HUES48 (cell line): Measurements from ENCODE around the gene SIRPG.

Source experiments
- H3K27ac ChIP-seq: one replicate; pipeline ENCODE4 v1.7.0; 2013; ENCODE audit warnings: low read depth, low read length, inconsistent platforms
- H3K27me3 ChIP-seq: 2 replicates; pipeline ENCODE4 v1.6.1; 2013; ENCODE audit warnings: mild to moderate bottlenecking, low read length; ENCODE audit not compliant: control insufficient read depth, insufficient read depth
- H3K36me3 ChIP-seq: 2 replicates; pipeline ENCODE4 v1.6.1; 2013; ENCODE audit warnings: low read length; ENCODE audit not compliant: control insufficient read depth, insufficient read depth
- H3K4me1 ChIP-seq: 2 replicates; pipeline ENCODE4 v1.6.1; 2013; ENCODE audit warnings: mild to moderate bottlenecking, low read length; ENCODE audit not compliant: control insufficient read depth, insufficient read depth
- H3K4me3 ChIP-seq: 2 replicates; pipeline ENCODE4 v1.5.1; 2013; ENCODE audit warnings: mild to moderate bottlenecking, low read depth, low read length
- H3K9ac ChIP-seq: 2 replicates; pipeline ENCODE4 v1.6.1; 2013; ENCODE audit warnings: mild to moderate bottlenecking, low read depth, low read length, moderate library complexity
- H3K9me3 ChIP-seq: 2 replicates; pipeline ENCODE4 v1.6.1; 2013; ENCODE audit warnings: low read length; ENCODE audit not compliant: control insufficient read depth, insufficient read depth

SIRPG gene

DNA sequence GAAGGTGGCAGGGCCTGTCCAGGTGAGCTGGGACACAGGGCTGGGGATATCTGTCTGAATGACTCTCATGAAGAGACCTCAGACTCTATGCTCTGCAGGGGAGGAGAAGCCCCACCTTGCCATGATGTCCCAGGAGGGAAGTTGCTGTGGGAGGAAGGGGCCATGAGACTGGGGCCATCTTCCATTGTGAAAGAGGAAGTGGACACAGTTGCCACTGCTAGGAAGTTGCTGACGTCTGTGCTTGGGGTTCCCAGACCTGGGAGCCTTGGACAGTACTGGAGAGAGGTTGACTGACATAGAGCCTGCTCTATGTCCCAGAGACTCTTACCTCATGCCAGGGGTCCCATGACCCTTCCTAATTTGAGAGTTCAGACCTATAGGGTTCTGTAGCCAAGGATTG is 62.2 kb downstream of the SIRPG start:
- H3K27me3 ChIP-seq, result no peaks in the 10 kb centered on the region
- H3K27ac ChIP-seq, result no peak overlapping the region
- H3K4me3 ChIP-seq, result no peak overlapping the region
- no peak overlapping the region for H3K9ac ChIP-seq
- no peaks in the 10 kb centered on the region for H3K4me1 ChIP-seq
- H3K9me3 ChIP-seq, result no peaks in the 10 kb centered on the region
- H3K36me3 ChIP-seq, result no peaks in the 10 kb centered on the region

DNA sequence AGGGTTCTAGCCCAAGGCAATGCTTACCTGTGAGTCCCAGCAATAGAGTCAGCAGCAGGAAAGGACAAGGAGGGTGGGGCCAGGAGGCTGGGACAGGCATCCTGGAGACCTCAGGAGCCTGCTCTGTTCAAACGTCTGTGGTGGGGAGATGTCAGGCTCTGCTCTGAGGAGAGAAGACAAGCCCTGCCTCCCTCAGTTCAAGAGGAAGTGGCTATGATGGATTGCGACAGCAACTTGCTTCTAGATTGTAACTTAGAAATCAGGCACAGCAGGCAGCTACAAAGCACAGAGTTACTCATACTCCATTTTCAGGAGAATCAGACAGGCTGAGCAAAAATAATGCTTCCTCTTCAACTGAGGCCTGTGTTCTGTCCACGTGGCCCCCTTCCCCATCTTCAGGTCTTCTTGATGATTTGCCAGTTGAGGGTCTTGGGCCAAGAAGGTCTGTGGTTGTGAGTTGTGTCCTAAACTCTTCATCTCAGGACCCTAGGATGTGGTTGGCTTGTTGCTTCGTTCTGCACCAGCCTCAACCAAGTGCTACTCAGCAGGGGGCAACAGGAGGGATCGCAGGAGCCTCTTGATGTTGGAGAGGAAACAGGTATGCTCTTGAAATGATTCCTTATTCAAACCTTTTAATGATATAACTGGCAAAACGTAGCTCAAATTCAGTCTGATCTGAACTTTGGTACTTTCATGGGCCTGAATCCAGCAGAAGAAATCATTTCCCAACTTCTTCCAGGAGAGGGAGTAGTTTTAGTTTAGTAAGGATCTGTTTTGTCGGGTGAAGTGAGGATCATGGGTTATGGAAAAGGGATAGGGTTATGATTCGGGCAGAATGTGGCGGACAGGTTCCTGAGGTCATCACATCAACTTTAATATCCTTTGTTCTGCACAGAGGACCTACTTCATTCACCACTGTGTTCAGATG is 68.8 kb downstream of the SIRPG start:
- H3K4me3 ChIP-seq, result no peak overlapping the region
- H3K36me3 ChIP-seq, result no peaks in the 10 kb centered on the region
- no peak overlapping the region for H3K9ac ChIP-seq
- H3K4me1 ChIP-seq, result no peaks in the 10 kb centered on the region
- H3K27ac ChIP-seq, result no peak overlapping the region
- H3K27me3 ChIP-seq, result no peaks in the 10 kb centered on the region
- no peaks in the 10 kb centered on the region for H3K9me3 ChIP-seq

DNA sequence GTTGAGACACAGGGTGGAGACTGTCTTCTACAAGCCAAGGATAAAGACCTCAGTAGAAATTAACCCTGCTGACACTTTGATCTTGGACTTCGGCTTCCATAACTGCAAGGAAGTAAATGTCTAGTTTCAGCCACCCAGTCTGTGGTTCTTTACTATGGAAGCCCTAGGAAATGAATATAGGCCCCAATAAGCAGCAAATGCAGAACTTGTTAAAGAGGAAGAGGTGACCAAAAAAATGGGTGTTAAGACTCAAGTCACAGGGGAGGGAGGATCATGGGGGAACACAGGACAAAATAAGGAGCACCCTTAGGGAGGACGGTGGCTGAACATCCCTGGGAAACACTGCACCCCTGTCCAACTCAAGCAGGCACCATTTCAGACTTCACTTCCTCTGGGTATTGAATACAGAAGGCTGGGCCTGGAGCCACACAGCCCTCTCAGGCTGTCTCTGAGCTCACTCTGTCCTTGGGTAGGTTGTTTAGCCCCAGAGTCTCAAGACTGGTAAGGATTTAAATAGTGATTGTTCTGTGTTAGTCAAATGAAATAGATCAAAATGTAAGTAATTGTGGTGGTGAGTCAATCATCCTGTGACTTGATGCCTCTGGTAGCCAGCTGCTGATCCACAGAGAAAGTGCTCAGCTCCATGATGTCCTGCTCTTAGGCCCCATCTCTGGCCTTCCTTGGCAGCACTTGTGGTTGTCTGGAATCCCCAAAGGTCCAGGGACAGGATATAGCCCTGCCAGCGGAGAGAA is 69.6 kb downstream of the SIRPG start:
- no peaks in the 10 kb centered on the region for H3K36me3 ChIP-seq
- H3K27ac ChIP-seq, result no peak overlapping the region
- H3K27me3 ChIP-seq, result no peaks in the 10 kb centered on the region
- no peak overlapping the region for H3K9ac ChIP-seq
- H3K9me3 ChIP-seq, result no peaks in the 10 kb centered on the region
- no peak overlapping the region for H3K4me3 ChIP-seq
- no peaks in the 10 kb centered on the region for H3K4me1 ChIP-seq

DNA sequence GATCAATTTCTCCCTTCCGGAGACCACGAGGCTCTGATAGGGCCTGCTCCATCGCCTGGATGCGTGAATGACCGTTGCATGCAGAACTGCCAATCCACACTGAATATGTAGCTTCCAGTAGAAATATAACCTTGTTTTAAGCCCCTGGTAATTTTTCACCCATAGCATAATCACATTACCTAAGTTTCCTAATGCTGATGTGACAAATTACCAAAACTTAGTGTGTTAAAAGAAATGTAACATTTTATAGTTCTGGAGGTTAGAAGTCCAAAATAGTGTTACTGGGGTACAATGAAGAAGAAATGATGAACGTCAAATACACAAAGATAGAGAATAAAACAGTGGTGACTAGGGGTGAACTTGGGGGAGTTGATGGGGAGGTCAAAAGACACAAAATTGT is 78.1 kb downstream of the SIRPG start:
- Histone ChIP-seq H3K36me3 (no peaks in the 10 kb centered on the region), H3K4me3 (no peak overlapping the region), H3K27ac (no peak overlapping the region), H3K27me3 (no peaks in the 10 kb centered on the region), H3K9me3 (no peaks in the 10 kb centered on the region), H3K9ac (no peak overlapping the region), H3K4me1 (no peaks in the 10 kb centered on the region)
